AG10803 (cell line): ENCODE measurements around the gene DMWD.

Experiments used
- DNase-seq: peaks from one replicate; pipeline ENCODE4 v3.0.0; 2010; ENCODE audit warnings: low read depth
- H3K4me3 ChIP-seq: 2 replicates; pipeline ENCODE4 v1.5.1; 2011; ENCODE audit warnings: mild to moderate bottlenecking, low read length, control low read depth
- CTCF ChIP-seq: conservative IDR thresholded peaks from 2 replicates; pipeline ENCODE4 v1.5.1; 2011; ENCODE audit warnings: mild to moderate bottlenecking, low read length, control low read depth, inconsistent platforms

Gene DMWD

GRCh38 chr19:45817010-45817724 lies 24.5 kb upstream of the DMWD start:
- peak; percentile 91 for TF ChIP-seq CTCF
- peak; percentile 90 for DNase-seq
- no peak overlapping the region for H3K4me3 ChIP-seq

GRCh38 chr19:45816236-45817009 lies 23.8 kb upstream of the DMWD start:
- H3K4me3 ChIP-seq: no peak overlapping the region
- no peak for TF ChIP-seq CTCF
- no peak for DNase-seq

GRCh38 chr19:45815481-45816216 lies 23.0 kb upstream of the DMWD start:
- no peak overlapping the region for H3K4me3 ChIP-seq
- no peak for DNase-seq
- TF ChIP-seq CTCF: no peak

- TF ChIP-seq CTCF: no peak
- H3K4me3 ChIP-seq: no peak within 1 kb of the TSS
- no peak for DNase-seq
These were observed 22.3 kb upstream of the DMWD start, which contains the start of gene RSPH6A for GRCh38 chr19:45814851-45815480. RSPH6A (minus strand) TSS chr19:45815308; CDS start chr19:45815176, 132 bp downstream.

GRCh38 chr19:45814166-45814780 lies 21.6 kb upstream of the DMWD start:
- no peak overlapping the region for H3K4me3 ChIP-seq
- DNase-seq: peak; percentile 17

More at GRCh38 chr19:45814166-45814780, 21.6 kb upstream of the DMWD start:
- TF ChIP-seq CTCF: no peak
